ENCODE results near the gene PLXNB1.

PLXNB1 gene

DNA sequence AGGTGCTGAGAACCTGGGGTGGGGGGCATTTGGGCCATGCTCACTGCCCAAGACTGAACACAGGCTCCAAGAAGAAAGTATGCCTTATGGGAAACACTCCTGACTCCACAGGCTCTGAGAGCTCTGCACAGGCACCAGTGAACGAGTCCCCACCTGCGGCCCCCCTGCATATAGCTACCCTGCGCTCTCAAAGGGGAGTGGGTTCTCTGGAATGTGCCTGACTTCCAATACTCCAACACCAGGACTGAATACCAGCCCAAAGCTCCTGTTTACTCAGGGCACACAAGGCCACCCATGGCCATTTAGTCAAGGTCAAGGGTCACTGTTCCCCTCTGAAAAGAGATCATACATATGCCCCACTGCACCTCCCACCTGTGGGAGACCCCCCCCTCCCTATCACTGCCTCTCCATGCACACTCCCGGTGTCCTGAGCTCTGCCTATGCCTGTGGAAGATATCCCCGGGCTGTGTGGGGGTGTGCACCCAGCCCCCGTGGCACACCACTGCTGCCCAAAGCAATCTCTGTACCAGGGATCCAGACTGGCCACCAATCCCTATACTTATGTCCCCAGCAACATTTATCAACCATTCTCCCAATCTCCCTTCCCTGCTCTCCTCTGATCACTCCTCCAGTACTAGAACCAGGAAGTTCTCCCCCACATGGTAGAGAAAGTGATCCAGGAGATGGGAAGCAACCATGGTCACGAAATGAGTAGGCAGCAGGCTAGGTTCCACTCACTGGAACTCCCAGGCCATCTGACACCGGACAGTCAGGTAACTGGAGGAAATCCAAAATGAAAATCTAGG lies 1.5 kb upstream of the PLXNB1 start:
- H3K36me3 ChIP-seq (ENCODE audit: insufficient read depth, low read length) = peaks cover 27% of the 10 kb centered on the region
- DNase-seq (no peak), ATAC-seq (ENCODE audit: insufficient read depth, low read depth) (no peak)
- no peak overlapping the region for H3K4me2 ChIP-seq (ENCODE audit: insufficient read depth, low read length)
- TF ChIP-seq, protein P1, sequence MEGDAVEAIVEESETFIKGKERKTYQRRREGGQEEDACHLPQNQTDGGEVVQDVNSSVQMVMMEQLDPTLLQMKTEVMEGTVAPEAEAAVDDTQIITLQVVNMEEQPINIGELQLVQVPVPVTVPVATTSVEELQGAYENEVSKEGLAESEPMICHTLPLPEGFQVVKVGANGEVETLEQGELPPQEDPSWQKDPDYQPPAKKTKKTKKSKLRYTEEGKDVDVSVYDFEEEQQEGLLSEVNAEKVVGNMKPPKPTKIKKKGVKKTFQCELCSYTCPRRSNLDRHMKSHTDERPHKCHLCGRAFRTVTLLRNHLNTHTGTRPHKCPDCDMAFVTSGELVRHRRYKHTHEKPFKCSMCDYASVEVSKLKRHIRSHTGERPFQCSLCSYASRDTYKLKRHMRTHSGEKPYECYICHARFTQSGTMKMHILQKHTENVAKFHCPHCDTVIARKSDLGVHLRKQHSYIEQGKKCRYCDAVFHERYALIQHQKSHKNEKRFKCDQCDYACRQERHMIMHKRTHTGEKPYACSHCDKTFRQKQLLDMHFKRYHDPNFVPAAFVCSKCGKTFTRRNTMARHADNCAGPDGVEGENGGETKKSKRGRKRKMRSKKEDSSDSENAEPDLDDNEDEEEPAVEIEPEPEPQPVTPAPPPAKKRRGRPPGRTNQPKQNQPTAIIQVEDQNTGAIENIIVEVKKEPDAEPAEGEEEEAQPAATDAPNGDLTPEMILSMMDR (IDR thresholded peaks at IDR 0.05; ENCODE audit: borderline replicate concordance, extremely low read depth, low read length, poor library complexity, severe bottlenecking) = no peak
- TF ChIP-seq EZH2 (IDR thresholded peaks at IDR 0.05; ENCODE audit: borderline replicate concordance, low read depth, low read length, severe bottlenecking) = no peak
- H2AFZ ChIP-seq (ENCODE audit: low read depth, low read length) = no peak overlapping the region
- no peak overlapping the region for H3K9ac ChIP-seq (ENCODE audit: low read depth, low read length)
- H3K27ac ChIP-seq (ENCODE audit: low read length) = no peak overlapping the region
- peaks cover 2% of the 10 kb centered on the region; the same call in 1 of the 2 replicates for H3K79me2 ChIP-seq (ENCODE audit: insufficient read depth, low read length)
- H3K4me3 ChIP-seq (ENCODE audit: low read depth in 1 of 2, low read length in 2 of 2) = no peak overlapping the region
- H3K9me3 ChIP-seq (ENCODE audit: insufficient read depth, low read length, severe bottlenecking) = no peaks in the 10 kb centered on the region
- peaks cover 19% of the 10 kb centered on the region for H3K27me3 ChIP-seq (ENCODE audit: insufficient read depth, low read length, poor library complexity)
- peaks cover 8% of the 10 kb centered on the region for H4K20me1 ChIP-seq (ENCODE audit: insufficient read depth, low read length)
- H3K4me1 ChIP-seq (ENCODE audit: insufficient read depth, low read length) = peaks cover 32% of the 10 kb centered on the region

DNA sequence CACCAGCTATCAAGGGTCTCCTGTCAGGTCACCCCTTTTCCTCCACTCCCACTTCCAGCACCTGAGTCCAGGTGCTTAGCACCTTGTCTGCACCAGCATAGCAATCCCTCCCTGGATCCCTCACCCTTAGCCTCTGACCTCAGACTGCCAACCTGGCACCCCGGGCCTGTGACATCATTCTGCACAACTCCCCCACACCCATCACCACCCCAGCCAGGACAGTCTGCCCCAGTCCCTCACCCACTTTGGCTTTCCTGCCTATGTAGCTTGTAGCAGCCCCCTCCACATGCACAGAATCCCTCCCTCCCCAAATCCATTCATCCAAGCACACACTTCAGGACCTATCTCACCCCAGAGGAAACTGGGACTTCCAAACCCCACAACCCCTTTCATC lies 819 bp upstream of the PLXNB1 start:
- Histone ChIP-seq H3K9ac (ENCODE audit: low read depth, low read length) (no peak overlapping the region), H3K4me2 (ENCODE audit: insufficient read depth, low read length) (no peak overlapping the region; the same call in 1 of the 2 replicates), H2AFZ (ENCODE audit: low read depth, low read length) (no peak overlapping the region), H3K4me3 (ENCODE audit: low read depth in 1 of 2, low read length in 2 of 2) (no peak overlapping the region), H4K20me1 (ENCODE audit: insufficient read depth, low read length) (peaks cover 8% of the 10 kb centered on the region), H3K79me2 (ENCODE audit: insufficient read depth, low read length) (peaks cover 2% of the 10 kb centered on the region; the same call in 1 of the 2 replicates), H3K9me3 (ENCODE audit: insufficient read depth, low read length, severe bottlenecking) (no peaks in the 10 kb centered on the region), H3K27ac (ENCODE audit: low read length) (no peak overlapping the region), H3K4me1 (ENCODE audit: insufficient read depth, low read length) (peaks cover 27% of the 10 kb centered on the region), H3K36me3 (ENCODE audit: insufficient read depth, low read length) (peaks cover 27% of the 10 kb centered on the region), H3K27me3 (ENCODE audit: insufficient read depth, low read length, poor library complexity) (peaks cover 19% of the 10 kb centered on the region)
- no peak for DNase-seq
- ATAC-seq (ENCODE audit: insufficient read depth, low read depth) = no peak
- TF ChIP-seq, protein P1 (IDR thresholded peaks at IDR 0.05; ENCODE audit: borderline replicate concordance, extremely low read depth, low read length, poor library complexity, severe bottlenecking) = no peak
- no peak for TF ChIP-seq EZH2 (IDR thresholded peaks at IDR 0.05; ENCODE audit: borderline replicate concordance, low read depth, low read length, severe bottlenecking)

DNA sequence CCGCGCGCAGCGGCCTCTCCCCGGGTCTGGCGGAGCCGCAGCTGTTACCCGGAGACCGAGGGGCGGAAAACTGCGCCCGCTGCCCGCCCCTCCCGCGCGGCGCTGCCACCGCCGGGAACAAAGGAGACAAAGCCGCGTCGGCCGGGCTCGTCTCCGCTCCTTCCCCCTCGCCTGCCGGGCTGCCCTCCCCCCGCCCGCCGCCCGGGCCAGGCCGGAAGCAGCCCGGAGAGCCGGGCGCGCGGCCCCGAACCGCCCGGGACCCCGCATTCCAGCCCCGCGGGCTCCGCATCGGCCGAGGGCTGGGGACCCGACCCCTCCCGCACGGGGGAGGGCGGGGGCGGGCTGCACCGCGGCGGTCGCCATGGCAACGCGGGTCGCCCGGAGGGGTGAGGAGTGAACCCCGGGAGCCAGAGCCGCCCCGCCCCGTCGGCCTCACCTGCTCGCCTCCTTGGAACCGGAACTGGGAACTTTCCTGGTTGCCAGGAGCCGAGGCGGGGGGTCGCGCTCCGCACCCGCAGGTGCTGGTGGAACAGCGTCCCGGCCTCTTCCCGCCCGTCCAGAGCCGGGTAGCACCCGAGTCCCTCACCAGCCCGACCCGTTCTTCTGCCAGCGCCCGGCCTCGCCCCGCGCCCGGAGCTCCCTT lies 448 bp downstream of the PLXNB1 start:
- Histone ChIP-seq H3K27me3 (ENCODE audit: insufficient read depth, low read length, poor library complexity) (peaks cover 19% of the 10 kb centered on the region), H3K4me2 (ENCODE audit: insufficient read depth, low read length) (peak overlapping the region; percentile 80), H3K9me3 (ENCODE audit: insufficient read depth, low read length, severe bottlenecking) (no peaks in the 10 kb centered on the region), H3K9ac (ENCODE audit: low read depth, low read length) (peak overlapping the region; percentile 71), H3K79me2 (ENCODE audit: insufficient read depth, low read length) (no peaks in the 10 kb centered on the region), H3K36me3 (ENCODE audit: insufficient read depth, low read length) (peaks cover 25% of the 10 kb centered on the region), H3K4me3 (ENCODE audit: low read depth in 1 of 2, low read length in 2 of 2) (peak overlapping the region; percentile 26 to 62; a peak in 3 of 4 replicates), H3K27ac (ENCODE audit: low read length) (no peak overlapping the region; the same call in 1 of the 2 replicates), H2AFZ (ENCODE audit: low read depth, low read length) (peak overlapping the region; percentile 72), H3K4me1 (ENCODE audit: insufficient read depth, low read length) (peaks cover 26% of the 10 kb centered on the region), H4K20me1 (ENCODE audit: insufficient read depth, low read length) (peaks cover 5% of the 10 kb centered on the region)
- TF ChIP-seq, protein P1 (IDR thresholded peaks at IDR 0.05; ENCODE audit: borderline replicate concordance, extremely low read depth, low read length, poor library complexity, severe bottlenecking) = no peak
- TF ChIP-seq EZH2 (IDR thresholded peaks at IDR 0.05; ENCODE audit: borderline replicate concordance, low read depth, low read length, severe bottlenecking) = no peak
- ATAC-seq (ENCODE audit: insufficient read depth, low read depth) (peak; percentile 73), DNase-seq (peak; percentile 65)
